AG08395 (cell line): ENCODE results near the gene HOXB7.

Source experiments
- DNase-seq: peaks from one replicate; pipeline ENCODE4 v3.0.0; 2012; ENCODE audit warnings: mixed read lengths, low spot score

The HOXB7 gene

DNA sequence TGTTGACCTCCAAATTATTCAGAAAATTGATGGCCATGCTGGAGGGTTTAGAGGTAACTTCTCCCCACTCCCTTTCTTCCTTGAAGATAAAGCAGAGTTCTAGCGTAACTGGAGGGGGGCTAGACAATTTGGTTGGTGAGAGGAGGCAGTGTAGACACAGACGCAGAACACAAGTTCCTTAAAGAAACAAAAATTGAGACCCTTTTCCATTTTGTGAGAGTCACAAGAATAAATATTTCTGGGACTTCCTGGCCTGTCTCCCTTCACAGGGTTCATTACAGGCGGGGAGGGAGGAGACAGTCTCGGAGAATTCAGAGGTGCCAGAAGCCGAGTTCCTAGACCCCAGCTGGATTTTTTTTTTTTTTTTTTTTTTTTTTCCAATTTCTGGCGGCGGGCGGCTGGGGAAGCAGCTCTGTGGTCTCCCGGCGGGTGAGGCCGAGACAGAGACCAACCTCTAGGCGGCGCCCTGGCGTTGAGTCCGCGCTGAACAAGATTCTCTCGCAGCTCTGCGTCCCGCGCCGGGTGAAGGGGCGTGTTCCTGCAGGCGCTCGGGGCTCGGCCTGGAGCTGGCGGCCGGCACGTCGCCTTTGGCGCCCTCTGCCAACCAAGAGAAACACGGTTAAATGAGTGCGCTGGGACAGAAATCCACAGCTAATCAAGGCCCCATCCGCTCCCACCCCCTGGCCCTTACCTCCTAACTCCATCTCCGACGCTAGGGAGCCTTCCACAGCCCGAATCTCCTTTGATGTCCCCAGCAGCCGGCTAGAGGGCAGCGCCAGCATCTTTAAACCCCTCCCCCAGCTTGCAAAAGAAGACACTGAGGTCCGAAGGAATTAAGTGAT lies 25.6 kb upstream of the HOXB7 start:
- DNase-seq = peak; percentile 77

DNA sequence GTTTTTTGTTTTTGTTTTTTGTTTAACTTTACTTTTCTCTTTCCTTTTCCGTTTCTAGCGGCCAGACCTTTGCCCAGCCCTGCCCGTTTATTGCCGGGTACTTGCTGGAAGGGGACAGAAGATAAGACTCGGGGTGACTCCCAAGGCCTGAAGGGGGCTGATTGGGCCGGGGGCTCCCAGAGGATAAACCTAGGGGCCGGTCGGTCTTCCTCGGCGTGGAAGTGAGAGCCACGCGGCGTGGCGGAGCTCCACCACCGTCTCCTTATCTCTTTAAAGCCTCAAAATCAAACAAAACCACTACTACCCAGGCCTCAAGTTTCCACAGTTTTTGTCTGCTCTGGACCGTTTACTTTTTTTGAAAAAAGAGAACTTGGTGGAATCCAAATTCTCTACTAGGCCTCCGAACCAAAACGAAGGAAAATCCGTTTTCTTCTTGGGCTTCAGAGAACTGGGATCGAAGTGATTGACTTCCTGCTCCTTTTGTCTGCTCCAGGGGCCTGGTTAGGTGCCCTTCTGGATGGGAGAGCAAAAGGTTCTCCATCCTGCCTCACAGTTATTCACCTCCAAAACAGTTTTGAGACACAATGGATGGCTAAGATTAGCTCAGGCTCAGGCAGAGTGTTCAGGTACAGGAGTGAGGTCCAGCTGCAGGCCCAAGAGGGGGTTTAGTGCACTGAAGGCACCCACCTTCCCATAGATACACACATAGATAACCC lies 23.8 kb upstream of the HOXB7 start:
- no peak for DNase-seq

DNA sequence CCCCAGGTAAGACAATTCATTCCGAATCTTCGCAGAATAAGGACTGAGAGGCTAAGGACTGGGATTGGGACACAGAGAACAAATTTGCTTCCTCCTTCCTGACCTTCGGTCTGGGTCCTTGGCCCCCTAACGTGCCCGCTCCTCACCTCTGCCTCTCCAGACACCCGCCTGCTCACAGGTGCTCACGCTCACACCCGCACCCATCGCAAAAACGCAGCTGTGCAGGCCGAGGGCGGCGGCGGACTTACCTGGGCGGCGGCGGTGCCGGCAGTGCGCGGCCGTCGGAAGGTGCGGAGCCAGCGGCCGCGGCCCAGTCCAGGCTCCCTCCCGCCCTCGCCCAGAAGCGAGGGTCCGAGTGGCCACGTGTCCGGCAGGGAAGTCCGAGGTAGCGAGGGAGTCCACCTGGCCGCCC lies 22.5 kb upstream of the HOXB7 start:
- DNase-seq = no peak

DNA sequence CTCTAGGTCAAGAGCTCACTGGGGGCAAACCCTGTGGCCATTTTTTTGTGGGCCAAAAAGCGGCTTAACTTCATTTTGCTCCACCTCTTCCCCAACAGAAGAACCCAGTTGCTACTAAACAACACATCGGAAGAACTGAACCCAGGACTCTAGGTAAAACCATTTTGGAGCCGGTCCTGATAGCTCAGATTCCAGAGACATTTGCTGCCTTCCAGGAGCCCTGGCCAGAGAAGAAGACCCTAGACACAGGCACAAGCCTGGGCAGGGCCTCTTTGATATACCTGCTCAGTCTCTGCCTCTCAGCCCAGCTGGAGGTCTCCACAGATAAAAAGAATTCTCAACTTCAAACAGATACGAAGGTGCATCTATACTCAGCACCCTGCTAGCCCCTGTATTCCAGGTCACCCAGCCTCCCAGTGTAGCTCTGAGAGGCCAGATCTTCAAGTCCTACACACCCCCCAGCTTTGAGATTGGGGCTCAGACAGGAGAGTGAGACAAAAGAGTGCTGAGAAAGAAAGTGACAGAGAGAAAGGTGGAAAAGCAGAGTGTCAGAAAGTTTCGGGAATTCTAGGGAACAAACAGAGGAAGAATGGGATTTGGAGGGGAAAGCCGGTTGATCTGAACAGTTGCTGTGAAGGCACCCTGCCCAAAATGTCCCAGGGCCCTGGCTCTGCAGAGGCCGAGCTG lies 21.9 kb upstream of the HOXB7 start:
- DNase-seq = no peak

DNA sequence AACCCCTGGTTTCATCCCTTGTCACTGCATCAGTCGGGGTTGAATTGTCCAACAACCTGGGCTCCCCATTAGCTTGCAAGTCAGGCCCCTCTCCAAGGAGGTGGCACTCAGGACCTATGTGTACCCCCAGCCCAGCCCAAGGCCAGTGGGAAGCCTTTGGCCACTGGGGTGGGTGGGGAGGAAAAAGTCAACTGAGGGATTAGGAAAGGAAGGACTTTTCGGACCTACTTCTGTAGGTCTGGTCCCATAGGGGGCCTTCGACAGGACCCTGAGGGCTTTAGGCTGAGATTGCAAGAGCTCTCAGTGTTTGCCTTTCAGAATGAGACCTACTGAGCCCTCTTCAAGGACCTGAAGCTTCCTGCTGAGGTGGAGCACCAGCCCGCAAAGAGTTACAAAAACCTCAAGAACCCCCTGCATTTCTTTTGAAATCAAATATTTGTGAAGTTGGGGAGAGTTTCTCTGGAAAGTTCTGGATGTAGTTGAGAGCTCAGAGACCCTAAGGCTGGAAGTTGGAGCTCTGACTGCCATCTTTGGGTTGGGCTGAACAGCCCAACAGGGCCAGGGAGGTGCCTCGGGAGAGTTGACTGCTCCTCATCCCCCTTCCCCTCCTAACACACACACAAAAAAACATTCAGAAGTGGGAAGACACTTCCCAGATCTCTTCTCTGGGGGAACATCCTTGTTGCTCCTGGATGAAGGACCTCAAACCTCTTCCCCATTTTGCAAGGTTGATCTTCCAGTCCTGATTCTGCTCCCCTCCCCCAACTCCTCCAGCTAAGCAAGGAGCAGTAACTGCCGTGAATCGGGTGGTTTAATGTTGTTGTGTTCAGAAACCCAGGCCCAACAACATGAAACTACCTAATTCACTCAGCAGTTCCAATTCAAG lies 21.1 kb upstream of the HOXB7 start:
- no peak for DNase-seq

DNA sequence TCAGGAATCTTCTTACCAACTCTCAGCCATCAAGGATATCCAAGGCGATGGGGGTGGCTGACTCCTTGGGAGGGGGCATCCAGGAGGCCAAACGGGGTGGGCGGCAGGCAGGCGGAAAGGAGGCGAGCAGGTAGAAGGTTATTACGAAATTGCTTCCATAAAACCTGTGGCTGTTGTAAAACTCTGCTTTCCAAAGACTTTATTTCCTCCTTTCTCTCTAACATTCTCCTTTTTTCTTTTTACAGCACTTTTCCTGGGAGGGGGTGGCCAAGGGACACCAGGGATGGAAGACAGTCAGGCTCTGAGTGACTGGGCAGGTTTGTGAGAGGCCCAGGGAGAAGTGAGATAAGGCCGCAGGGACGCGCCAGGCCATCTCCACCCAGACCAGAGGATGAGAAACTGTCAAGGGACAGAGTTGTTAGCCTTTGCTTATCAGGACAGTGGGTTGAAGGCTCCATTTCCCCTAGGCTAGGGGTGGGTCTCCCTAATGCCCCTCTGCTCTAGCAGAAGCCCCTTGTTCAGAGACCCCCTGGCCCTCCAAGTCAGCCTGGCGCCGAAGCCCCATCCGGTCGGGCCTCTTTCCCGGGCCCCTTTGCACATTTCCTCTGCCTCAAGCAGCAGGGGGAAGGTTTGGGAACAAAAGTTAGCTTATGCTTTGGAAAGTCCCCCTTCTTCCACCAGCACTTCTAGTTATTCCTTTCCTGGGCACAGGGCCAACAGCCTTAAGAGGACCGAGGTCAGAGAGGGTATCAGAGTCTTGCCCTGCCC lies 20.3 kb upstream of the HOXB7 start:
- no peak for DNase-seq

DNA sequence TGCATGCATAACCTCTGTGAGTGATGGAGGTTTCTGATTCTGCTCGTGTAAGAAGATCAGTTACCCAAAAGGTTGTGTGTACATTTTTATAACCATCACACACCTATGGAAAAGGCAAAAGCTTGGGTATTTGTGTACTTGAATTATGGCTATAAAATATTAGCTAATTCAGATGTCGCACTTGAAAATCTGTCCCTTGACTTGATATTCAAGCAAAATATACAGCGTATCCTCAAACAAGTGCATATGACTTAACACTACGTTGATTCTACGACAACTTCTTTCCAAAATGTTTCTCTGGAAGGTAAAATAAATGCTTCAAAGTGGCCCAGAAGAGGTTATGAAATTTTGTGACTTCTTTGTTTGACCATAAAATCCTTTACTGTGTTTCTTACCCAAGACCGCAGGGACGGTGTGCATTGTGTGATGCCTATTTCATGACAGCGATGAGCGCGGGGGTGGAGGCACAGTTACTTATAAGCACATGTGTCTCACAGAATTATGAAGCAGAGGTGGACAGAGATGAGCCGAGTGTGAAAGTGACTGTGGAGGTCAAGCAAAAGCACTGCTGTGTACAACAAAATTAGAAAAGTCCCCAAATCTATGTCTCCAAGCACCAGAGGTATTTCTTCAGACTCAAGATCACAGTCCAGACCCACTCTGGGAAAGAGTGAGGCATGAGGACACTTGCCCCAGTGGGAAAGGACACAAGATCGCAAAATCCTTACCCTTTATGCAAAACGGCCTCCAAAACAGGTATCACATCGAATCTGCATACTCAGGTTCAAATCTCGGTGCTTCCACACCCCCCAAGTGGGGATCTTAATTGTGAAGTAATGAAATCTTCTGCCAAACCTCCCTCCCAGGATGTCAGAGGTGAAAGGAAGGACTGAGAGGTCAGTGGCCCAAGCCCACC lies 19.4 kb upstream of the HOXB7 start:
- no peak for DNase-seq

DNA sequence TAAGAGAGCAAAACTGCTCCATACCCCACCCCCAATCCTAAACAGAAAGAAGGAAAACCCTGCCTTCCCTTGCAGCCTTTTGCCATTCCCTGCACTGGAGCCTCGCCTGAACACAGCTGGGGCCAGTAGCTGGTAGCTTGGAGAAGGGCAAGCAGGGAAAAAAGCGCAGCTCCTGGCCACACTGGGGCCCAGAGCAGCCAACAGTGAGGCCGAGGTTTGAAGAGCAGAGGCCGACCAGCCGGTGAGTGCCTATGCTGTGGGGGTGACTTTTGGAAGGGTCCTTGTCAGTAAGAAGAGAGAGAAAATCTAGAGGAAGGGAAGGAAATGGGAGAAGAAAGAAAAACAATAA lies 18.6 kb upstream of the HOXB7 start:
- DNase-seq = no peak

DNA sequence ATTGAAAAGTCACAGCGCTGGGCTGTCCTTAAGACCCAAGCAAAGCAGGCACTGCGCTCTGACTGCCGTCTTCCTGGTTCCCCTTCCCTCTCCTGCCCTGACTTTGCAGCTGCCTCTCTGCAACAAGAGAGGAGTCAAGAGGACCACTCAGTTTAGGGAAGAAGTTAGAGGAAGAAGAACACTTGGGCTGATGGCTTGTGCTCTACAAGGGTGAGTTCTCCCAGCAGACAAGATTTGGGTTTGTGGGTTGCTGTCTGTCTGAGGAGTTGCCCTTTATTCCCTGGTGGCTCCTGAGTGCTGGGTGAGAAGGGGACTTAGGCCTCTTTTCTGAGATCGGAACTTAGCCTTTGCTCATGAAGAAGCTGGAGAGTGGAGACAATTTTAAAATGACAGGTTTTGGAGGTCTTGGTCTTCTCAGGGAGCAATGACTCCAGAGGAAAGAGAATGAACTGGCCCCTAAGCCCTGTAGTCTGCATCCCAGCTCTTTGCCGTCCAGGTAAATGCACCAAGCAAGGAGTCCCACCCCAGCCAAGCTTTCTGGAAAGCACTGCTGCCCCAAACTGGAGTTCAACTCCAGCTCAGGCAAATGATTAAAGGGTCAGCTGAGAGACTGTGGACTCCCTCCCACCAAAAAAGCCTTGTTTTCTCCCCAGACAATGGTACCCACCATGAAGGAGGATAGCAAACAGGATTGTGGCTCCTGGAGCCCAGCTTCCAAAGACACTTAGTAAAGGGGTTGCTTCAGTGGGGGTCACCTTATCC lies 18.0 kb upstream of the HOXB7 start:
- DNase-seq = no peak

DNA sequence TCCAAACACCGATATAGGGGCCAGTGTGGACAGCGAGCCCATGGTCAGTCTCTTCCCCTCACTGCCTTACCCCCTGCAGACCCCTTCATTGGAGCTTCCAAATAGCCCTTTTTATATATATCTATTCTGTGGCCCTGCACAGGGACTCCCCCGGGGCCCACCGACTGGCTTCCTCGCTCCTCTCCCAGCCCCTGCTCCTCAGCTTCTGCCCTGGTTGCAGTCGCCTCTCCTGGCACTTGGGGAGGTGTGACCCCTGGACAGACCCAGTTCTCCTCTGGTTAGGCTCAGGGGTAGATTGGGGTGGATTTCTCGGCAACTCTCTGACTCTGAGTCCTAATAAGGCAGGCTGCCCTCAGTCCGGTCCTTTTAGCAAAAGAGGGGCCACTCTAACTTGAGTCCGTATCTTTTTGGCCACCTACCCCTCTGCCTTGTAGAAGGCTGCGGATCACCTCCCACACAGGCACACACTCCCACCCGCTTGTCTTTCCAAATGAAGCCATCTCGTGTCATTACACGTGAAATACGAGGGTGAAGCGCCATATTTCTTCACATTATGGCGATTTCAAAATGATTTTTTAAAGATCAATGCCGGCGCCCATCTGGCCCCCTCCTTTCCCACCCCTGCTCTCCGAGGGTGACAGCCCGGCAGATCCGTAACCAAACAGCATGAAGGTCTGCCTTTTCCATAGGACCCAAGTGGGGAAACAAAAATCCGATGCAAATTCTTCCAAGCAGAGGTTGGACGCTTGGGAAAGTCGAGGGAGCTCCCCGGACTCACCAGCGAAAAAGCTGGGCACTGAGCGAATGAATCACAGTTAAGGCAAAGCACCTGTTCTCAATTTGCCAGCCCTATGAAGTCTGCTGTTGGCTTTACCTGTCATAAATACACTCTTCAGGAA lies 17.1 kb upstream of the HOXB7 start:
- no peak for DNase-seq

DNA sequence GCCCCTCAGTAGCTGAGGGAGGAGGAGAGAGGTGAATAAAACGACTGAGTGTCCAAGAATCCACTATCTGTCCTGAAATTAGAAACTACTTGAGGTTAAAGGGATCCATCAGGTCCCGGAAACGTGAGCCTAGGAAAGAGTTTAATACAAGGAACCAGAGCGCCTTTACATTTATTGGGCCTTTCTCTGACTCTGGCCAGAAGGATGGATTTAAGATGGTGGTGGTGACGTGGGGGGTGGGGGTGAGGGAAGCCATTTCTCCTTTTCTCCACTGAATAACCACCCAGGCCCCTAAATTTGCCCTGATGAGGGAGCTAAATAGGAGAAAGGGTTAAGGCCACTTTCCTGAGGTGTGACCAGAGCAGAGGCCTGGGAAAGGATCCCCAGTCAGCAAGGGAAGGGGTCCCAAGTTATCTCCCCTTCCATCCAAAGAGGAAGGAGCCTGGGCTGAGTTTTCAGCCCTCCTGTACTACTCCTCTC lies 16.3 kb upstream of the HOXB7 start:
- no peak for DNase-seq

DNA sequence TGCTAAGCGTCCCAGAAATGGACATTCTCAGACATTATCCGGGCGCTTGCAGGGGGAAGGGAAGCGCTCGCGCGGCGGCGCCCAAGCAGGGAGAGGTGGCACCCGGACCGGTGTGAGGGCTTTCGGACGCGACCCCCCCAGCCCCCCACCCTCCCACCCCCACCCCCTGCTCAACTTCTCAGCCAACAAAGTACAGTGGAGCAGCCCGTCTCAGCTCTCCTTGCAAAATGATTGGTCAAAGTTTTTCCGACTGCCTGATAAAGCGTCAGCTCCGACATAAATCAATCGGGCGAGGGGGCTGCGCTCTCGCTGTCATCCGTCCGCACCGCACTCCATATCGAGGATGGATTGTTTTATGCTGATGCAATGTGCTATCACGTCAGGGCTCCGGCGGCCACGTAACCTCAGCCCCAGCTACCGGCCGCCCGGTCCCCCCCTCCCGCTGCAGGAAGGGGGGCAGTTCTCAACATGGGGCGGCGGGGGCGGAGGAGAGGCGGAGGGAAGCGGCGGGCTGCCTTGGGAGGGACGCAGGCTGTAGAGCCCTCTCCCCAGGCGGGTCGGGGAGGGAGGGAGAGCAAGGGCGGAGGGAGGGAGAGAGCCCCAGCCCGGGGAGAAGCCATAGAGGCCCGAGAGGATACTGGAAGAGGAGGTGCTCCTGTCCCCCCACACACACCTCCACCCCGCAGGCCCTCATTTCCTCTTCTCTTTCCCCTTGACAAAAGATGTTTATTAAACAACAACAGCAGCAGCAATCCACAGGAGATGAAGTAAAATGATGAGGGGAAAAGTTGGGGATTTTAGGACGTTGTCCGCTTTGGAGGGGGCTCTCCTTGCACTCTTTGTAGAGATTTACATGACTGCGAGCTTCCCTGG lies 15.7 kb upstream of the HOXB7 start, which contains the start of gene HOXB9:
TSS of gene HOXB9 (minus strand) at position 114 of the 873 bp plus-strand sequence. CDS start at position 25, 89 bp downstream.
- DNase-seq = peak; percentile 71

DNA sequence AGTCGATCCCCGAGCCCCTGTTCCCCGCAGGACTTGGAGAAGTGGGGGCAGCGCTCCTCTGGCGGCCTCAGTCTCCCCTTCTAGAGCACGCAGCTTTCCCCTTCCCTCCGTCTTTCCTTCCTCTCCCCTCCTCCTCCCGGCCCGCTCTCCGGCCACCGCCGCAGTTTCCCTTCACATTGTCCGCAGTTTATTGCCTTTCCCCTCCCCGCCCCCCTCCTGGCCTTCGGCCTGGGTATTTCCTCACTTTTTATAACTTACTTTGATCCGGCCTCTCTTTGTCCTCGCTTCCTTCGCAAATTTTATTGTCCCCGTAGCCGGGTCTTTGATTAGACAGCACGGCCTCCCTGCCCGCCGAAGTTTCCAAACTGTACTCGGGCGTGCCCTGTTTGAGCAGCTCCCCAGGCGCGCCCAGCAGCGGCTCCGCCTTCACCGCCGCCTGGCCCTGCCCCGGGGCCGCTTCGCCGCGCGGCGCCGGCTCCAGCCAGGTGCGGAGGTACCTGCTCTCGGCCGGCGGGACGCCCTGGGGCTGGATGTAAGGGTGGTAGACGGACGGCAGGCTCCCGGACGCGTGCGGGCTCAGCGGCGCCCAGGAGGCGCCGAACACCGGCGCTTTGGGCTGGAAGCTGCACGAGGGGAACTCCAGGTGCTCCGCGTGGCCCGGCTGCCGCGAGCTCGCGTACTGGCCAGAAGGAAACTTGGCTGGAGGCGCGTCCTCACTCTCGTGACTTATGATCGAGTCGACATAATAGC lies 14.9 kb upstream of the HOXB7 start:
- peak; percentile 66 for DNase-seq

DNA sequence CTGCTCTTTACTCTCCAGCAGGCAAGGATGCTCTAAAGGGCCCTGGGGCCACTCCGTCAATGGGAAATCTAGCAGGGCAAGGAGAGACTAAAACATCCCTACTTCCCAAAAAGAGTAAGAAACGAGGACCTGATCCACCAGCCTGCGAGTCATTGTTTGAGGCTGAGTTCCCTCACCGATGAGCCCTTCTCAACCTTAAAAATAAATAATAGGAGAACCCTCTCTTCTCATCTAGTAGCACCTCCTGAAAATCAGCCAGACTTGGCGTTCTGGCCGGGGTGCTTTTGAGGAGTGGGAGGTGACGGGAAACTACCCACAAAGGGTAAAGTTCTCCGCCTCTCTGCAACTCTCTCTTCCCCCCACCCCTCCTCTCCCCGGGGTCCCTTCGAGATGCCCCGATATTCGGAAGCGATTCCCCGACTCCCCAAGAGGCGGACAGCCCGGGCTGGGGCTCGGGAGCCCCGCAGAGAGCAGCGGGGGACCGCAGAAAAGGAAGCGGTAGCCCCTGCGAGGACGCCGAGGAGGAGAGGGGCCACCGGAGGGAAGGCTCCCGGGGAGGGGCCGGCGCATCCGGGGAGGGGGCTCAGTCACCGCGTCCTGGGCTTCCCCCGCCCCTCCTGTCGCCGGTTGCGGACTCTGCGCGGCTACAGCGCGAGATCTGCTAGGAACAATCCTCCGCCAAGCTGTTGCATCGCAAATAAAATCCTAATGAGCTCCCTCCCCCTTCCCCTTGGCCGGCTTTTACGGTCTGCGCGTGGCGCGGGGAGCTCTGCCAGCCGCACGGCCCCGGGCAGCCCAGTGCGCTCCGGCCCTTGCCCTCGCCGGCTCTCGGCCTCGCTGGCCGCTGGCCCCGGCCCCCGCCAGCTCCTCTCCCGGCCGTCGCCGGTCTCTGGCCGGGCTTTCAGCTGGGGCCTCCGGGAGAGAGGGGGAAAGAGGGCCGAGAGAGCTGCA lies 14.0 kb upstream of the HOXB7 start:
- DNase-seq = peak; percentile 64

DNA sequence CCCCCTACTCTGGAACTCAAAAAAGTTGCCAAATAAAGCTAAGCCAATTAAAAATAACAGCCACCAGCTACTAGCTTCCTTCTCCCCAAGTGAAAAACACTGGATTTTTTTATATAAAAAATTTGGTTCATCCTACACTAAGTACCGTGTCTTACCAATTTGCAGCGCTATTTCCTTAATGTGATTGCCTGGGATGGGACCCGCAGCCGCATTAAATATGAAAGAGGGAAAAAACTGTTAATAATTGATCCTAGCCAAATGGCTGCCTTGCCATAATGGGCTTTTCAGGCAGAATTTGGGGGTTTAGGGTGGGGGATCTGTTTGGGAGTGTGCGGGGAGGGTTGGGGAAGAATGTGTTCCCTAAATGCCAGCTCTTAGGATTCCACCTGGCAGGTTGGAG lies 13.3 kb upstream of the HOXB7 start:
- no peak for DNase-seq
